Astrocyte of the cerebellum (primary cell): ENCODE results near the gene ARVCF.
A peak's percentile ranks its signal among the peaks of the same experiment; 100 is the strongest.

ENCODE experiments used
- DNase-seq: peaks from one replicate; pipeline ENCODE4 v3.0.0-alpha.2; 2011; ENCODE audit warnings: low read depth
- H3K4me3 ChIP-seq: 2 replicates; pipeline ENCODE4 v1.5.1; 2011; ENCODE audit warnings: mild to moderate bottlenecking, low read depth, low read length, moderate library complexity
- CTCF ChIP-seq: IDR thresholded peaks from 2 replicates; pipeline ENCODE4 v1.5.1; 2012; ENCODE audit warnings: low read length, low read depth, moderate library complexity, mild to moderate bottlenecking; ENCODE audit errors: missing control alignments
- in situ Hi-C: cut with HindIII; loops from 2 replicates; pipeline ENCODE4 v1.10.0; 2017; ENCODE audit warnings: low sequenced_read_pairs

The ARVCF gene

GRCh38 chr22:19987394-19988306 lies 29.0 kb downstream of the ARVCF start:
- H3K4me3 ChIP-seq, result no peak overlapping the region
- DNase-seq, result no peak
- in situ Hi-C loops, result no loop called here
- no peak for TF ChIP-seq CTCF

GRCh38 chr22:19986410-19987341 lies 29.9 kb downstream of the ARVCF start:
- DNase-seq, result peak; percentile 15
- H3K4me3 ChIP-seq, result peak overlapping the region; percentile 63
- in situ Hi-C loops, result no loop called here

GRCh38 chr22:19986011-19986409 lies 30.6 kb downstream of the ARVCF start:
- no peak for TF ChIP-seq CTCF
- in situ Hi-C loops, result no loop called here
- DNase-seq, result no peak
- H3K4me3 ChIP-seq, result peak overlapping the region; percentile 63

More at GRCh38 chr22:19986410-19987341, 29.9 kb downstream of the ARVCF start:
- TF ChIP-seq CTCF, result no peak

- no peak overlapping the region for H3K4me3 ChIP-seq
- in situ Hi-C loops, result no loop called here
- no peak for DNase-seq
Observed at GRCh38 chr22:19984851-19985811, 31.5 kb downstream of the ARVCF start.

GRCh38 chr22:19984201-19984753 lies 32.3 kb downstream of the ARVCF start:
- in situ Hi-C loops, result no loop called here
- no peak for DNase-seq
- no peak for TF ChIP-seq CTCF

More at GRCh38 chr22:19984851-19985811, 31.5 kb downstream of the ARVCF start:
- no peak for TF ChIP-seq CTCF

More at GRCh38 chr22:19984201-19984753, 32.3 kb downstream of the ARVCF start:
- no peak overlapping the region for H3K4me3 ChIP-seq
